AG04450 (cell line): ENCODE results near the gene DIPK1C. TPM values are rescaled to one million over a fixed set of nuclear protein-coding genes. Genes with fewer than 3 reads are reported as not detected.

ENCODE experiments used
- CTCF ChIA-PET: fragments of 300-600, 350-600 bp; formaldehyde crosslinking; extraction: SDS; loops from one replicate; lab custom pipeline; 2022; ENCODE audit warnings: antibody characterized with exemption, inconsistent platforms; lab: Charles Lee
- POLR2A ChIA-PET: fragments of 350-600 bp; formaldehyde crosslinking; extraction: SDS; loops from one replicate; lab custom pipeline; 2021; ENCODE audit warnings: antibody characterized with exemption, inconsistent platforms; lab: Yijun Ruan, JAX
- DNase-seq: peaks from one replicate; pipeline ENCODE4 v3.0.0-alpha.2; 2011; ENCODE audit warnings: low read depth, low spot score
- H3K27ac ChIP-seq: one replicate; pipeline ENCODE4 v1.5.1; 2012; ENCODE audit warnings: low read depth, low read length, control low read depth
- H3K27me3 ChIP-seq: one replicate; pipeline ENCODE4 v1.6.0; 2012; ENCODE audit warnings: low read length; ENCODE audit not compliant: control insufficient read depth, insufficient read depth
- H3K4me3 ChIP-seq: 2 replicates; pipeline ENCODE4 v1.5.1; 2011; ENCODE audit warnings: mild to moderate bottlenecking, low read depth, low read length, control low read depth
- H3K9me3 ChIP-seq: 2 replicates; pipeline ENCODE4 v1.5.1; 2012; ENCODE audit warnings: low read length; ENCODE audit not compliant: control insufficient read depth, insufficient read depth
- CTCF ChIP-seq: IDR thresholded peaks from 2 replicates; pipeline ENCODE4 v1.5.1; 2011; ENCODE audit warnings: low read depth, low read length, control low read depth, inconsistent platforms
- polyA plus RNA-seq: library from polyadenylated mRNA; depleted of rRNA; stranded (reverse); fragments of >200 nt; gene quantifications from 2 replicates; pipeline ENCODE4 v1.2.3, GENCODE V29; 2011

Gene DIPK1C
- polyA plus RNA-seq, 1 experiment, result not detected

- DNase-seq, result no peak
- Histone ChIP-seq H3K27ac (no peak overlapping the region), H3K9me3 (no peaks in the 10 kb centered on the region), H3K4me3 (no peak overlapping the region), H3K27me3 (peaks cover 18% of the 10 kb centered on the region)
- TF ChIP-seq CTCF, result no peak
- CTCF ChIA-PET, result no interaction called here
- POLR2A ChIA-PET, result no interaction called here
These were observed 25.6 kb upstream of the DIPK1C start for GRCh38 chr18:74482697-74483096.

- TF ChIP-seq CTCF, result no peak
- H3K4me3 ChIP-seq, result no peak overlapping the region
- no peaks in the 10 kb centered on the region for H3K9me3 ChIP-seq
- no peak overlapping the region for H3K27ac ChIP-seq
- H3K27me3 ChIP-seq, result peaks cover 5% of the 10 kb centered on the region
- DNase-seq, result no peak
- ChIA-PET POLR2A (no interaction called here), CTCF (no interaction called here)
These were observed 23.1 kb upstream of the DIPK1C start for GRCh38 chr18:74480149-74480651.

- Histone ChIP-seq H3K4me3 (no peak overlapping the region), H3K27me3 (peaks cover 5% of the 10 kb centered on the region), H3K27ac (no peak overlapping the region), H3K9me3 (no peaks in the 10 kb centered on the region)
- ChIA-PET POLR2A (no interaction called here), CTCF (no interaction called here)
- no peak for DNase-seq
- no peak for TF ChIP-seq CTCF
These were observed 22.5 kb upstream of the DIPK1C start for GRCh38 chr18:74479486-74480148.

GRCh38 chr18:74478880-74479279 is 21.8 kb upstream of the DIPK1C start:
- no peak for DNase-seq
- no peak for TF ChIP-seq CTCF
- ChIA-PET CTCF (no interaction called here), POLR2A (no interaction called here)
- Histone ChIP-seq H3K27me3 (peaks cover 5% of the 10 kb centered on the region), H3K9me3 (no peaks in the 10 kb centered on the region), H3K4me3 (no peak overlapping the region), H3K27ac (no peak overlapping the region)

- no peak overlapping the region for H3K4me3 ChIP-seq
- no peaks in the 10 kb centered on the region for H3K9me3 ChIP-seq
- ChIA-PET CTCF (no interaction called here), POLR2A (no interaction called here)
- H3K27ac ChIP-seq, result no peak overlapping the region
- no peak for TF ChIP-seq CTCF
- no peak for DNase-seq
- peaks cover 5% of the 10 kb centered on the region for H3K27me3 ChIP-seq
These were observed 21.2 kb upstream of the DIPK1C start for GRCh38 chr18:74478316-74478715.
